ENCODE results near the gene MPV17. TPM values are rescaled to one million over a fixed set of nuclear protein-coding genes. Genes with fewer than 3 reads are reported as not detected.

MPV17 gene
- total and polyA plus RNA-seq, 2 of the 13 experiments (the other 11 are each of a cell fraction or from before 2014, with no cell fraction given) = 48.9 to 129 TPM

DNA sequence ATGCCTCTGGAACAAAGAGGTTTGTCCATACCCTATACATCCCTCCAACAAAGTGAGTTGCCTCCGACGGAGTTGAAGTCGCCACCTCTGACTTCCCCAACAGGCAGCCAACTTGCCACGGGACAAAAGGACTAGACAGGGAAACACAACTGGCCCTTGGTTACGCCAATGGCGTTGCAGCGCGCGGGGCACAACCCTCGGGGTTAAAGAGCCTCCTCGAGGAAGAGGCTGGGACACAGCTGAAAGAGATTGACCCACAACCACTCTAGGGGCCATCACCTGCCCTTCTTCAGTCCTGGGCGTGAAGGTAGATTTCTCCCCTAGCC, 33.1 kb upstream of the MPV17 start:
- Histone ChIP-seq H3K4me1 (ENCODE audit: insufficient read depth, low read length) (peaks cover 64% of the 10 kb centered on the region), H3K27me3 (ENCODE audit: control insufficient read depth in 1 of 2, insufficient read depth in 2 of 2, low read length in 2 of 2) (no peaks in the 10 kb centered on the region; a peak in 1 of 5 replicates), H3K27ac (ENCODE audit: extremely low read length, insufficient read depth, low read length) (peak overlapping the region; percentile 96), H3K4me2 (ENCODE audit: low read depth, low read length) (peak overlapping the region; percentile 90), H2AFZ (ENCODE audit: low read length) (no peak overlapping the region), H3K9me3 (ENCODE audit: low read length) (no peaks in the 10 kb centered on the region), H3K36me3 (replicated peaks in 1 of 2; ENCODE audit: control insufficient read depth in 1 of 2, insufficient read depth in 2 of 2, low read length in 2 of 2) (peaks cover 0 to 1% of the 10 kb centered on the region in 2 experiments; a peak in 1 of 5 replicates), H3K9ac (ENCODE audit: insufficient read depth, low read depth, low read length) (peak overlapping the region; percentile 99), H4K20me1 (ENCODE audit: insufficient read depth, low read length) (no peaks in the 10 kb centered on the region), H3K79me2 (ENCODE audit: insufficient read depth, low read length) (peaks cover 69% of the 10 kb centered on the region), H3K4me3 (replicated peaks in 1 of 3; ENCODE audit: insufficient read depth in 1 of 3, low read depth in 2 of 3, low read length in 3 of 3) (peak overlapping the region; percentile 72 to 91 (median 75))
- BruUV-seq (replicated peaks) = TSS peak; percentile 68
- 0% methylated on average over 12 of the region's 12 CpGs for WGBS (ENCODE audit: low lambda C conversion rate)
- POLR2A ChIA-PET = interaction anchor here (1.2 to 2.7 kb wide), 15 partner anchors 10 to 305 kb away, joined by 3 to 125 read pairs (median 5); partner anchors contain the start of genes AGBL5, CCDC121, EIF2B4 and GPN1
- CTCF ChIA-PET (ENCODE audit: low intra/inter-chr PET ratio, low total read pairs) = no interaction called here
- in situ Hi-C loops (cut with HindIII; ENCODE audit: extremely low pct_ligation_motif_present, low pct_unique_long_range_greater_than_20kb) (no loop called here), intact Hi-C loops (cut with micrococcal nuclease; ENCODE audit: unreplicated experiment) (loop anchor here (1.0 to 2.0 kb wide), 2 partner anchors 15 to 35 kb away; partner anchors contain the start of genes EIF2B4 and SNX17)
- ATAC-seq (peak; percentile 54), FAIRE-seq (peak; percentile 26), DNase-seq (ENCODE audit: low spot score) (peak; percentile 80)
- TF ChIP-seq, protein P1, sequence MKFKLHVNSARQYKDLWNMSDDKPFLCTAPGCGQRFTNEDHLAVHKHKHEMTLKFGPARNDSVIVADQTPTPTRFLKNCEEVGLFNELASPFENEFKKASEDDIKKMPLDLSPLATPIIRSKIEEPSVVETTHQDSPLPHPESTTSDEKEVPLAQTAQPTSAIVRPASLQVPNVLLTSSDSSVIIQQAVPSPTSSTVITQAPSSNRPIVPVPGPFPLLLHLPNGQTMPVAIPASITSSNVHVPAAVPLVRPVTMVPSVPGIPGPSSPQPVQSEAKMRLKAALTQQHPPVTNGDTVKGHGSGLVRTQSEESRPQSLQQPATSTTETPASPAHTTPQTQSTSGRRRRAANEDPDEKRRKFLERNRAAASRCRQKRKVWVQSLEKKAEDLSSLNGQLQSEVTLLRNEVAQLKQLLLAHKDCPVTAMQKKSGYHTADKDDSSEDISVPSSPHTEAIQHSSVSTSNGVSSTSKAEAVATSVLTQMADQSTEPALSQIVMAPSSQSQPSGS (CRISPR knock-in tag; IDR thresholded peaks at IDR 0.05) = no peak
- TF ChIP-seq, protein P2, sequence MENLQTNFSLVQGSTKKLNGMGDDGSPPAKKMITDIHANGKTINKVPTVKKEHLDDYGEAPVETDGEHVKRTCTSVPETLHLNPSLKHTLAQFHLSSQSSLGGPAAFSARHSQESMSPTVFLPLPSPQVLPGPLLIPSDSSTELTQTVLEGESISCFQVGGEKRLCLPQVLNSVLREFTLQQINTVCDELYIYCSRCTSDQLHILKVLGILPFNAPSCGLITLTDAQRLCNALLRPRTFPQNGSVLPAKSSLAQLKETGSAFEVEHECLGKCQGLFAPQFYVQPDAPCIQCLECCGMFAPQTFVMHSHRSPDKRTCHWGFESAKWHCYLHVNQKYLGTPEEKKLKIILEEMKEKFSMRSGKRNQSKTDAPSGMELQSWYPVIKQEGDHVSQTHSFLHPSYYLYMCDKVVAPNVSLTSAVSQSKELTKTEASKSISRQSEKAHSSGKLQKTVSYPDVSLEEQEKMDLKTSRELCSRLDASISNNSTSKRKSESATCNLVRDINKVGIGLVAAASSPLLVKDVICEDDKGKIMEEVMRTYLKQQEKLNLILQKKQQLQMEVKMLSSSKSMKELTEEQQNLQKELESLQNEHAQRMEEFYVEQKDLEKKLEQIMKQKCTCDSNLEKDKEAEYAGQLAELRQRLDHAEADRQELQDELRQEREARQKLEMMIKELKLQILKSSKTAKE (CRISPR knock-in tag; IDR thresholded peaks at IDR 0.05; ENCODE audit: borderline replicate concordance) = 0 out of 2 replicates have a peak, but pooled peaks have one; percentile 28
- TF ChIP-seq GPN1 (CRISPR knock-in tag; IDR thresholded peaks at IDR 0.05; ENCODE audit: borderline replicate concordance) = no peak
- TF ChIP-seq, protein P3, sequence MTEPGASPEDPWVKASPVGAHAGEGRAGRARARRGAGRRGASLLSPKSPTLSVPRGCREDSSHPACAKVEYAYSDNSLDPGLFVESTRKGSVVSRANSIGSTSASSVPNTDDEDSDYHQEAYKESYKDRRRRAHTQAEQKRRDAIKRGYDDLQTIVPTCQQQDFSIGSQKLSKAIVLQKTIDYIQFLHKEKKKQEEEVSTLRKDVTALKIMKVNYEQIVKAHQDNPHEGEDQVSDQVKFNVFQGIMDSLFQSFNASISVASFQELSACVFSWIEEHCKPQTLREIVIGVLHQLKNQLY (CRISPR knock-in tag; IDR thresholded peaks at IDR 0.05) = no peak
- TF ChIP-seq BHLHE40 (IDR thresholded peaks at IDR 0.05; ENCODE audit: low read length) = no peak
- TF ChIP-seq RFX3 (CRISPR knock-in tag; IDR thresholded peaks at IDR 0.05) = no peak
- TF ChIP-seq MAZ (IDR thresholded peaks at IDR 0.05; ENCODE audit: borderline replicate concordance, low read depth, low read length) = no peak
- TF ChIP-seq MAZ (CRISPR knock-in tag; IDR thresholded peaks at IDR 0.05; ENCODE audit: low read depth) = no peak
- TF ChIP-seq GABPA (IDR thresholded peaks at IDR 0.05; ENCODE audit: low read depth, low read length) = no peak
- TF ChIP-seq GABPA (CRISPR knock-in tag; IDR thresholded peaks at IDR 0.05; ENCODE audit: low read depth) = no peak
- TF ChIP-seq JUND (CRISPR knock-in tag; IDR thresholded peaks at IDR 0.05) = no peak
- no peak for TF ChIP-seq SP1 (IDR thresholded peaks at IDR 0.05)
- peak; percentile 12; the same call in 1 of the 2 replicates for TF ChIP-seq SP1 (CRISPR knock-in tag; IDR thresholded peaks at IDR 0.05)
- TF ChIP-seq, protein P4, sequence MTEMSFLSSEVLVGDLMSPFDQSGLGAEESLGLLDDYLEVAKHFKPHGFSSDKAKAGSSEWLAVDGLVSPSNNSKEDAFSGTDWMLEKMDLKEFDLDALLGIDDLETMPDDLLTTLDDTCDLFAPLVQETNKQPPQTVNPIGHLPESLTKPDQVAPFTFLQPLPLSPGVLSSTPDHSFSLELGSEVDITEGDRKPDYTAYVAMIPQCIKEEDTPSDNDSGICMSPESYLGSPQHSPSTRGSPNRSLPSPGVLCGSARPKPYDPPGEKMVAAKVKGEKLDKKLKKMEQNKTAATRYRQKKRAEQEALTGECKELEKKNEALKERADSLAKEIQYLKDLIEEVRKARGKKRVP (CRISPR knock-in tag; IDR thresholded peaks at IDR 0.05) = 0 out of 4 replicates have a peak, but pooled peaks of 1 of the 2 experiments have one; percentile 57
- TF ChIP-seq, protein P5, sequence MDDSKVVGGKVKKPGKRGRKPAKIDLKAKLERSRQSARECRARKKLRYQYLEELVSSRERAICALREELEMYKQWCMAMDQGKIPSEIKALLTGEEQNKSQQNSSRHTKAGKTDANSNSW (CRISPR knock-in tag; IDR thresholded peaks at IDR 0.05; ENCODE audit: borderline replicate concordance) = 0 out of 2 replicates have a peak, but pooled peaks have one; percentile 13
- TF ChIP-seq, protein P6, sequence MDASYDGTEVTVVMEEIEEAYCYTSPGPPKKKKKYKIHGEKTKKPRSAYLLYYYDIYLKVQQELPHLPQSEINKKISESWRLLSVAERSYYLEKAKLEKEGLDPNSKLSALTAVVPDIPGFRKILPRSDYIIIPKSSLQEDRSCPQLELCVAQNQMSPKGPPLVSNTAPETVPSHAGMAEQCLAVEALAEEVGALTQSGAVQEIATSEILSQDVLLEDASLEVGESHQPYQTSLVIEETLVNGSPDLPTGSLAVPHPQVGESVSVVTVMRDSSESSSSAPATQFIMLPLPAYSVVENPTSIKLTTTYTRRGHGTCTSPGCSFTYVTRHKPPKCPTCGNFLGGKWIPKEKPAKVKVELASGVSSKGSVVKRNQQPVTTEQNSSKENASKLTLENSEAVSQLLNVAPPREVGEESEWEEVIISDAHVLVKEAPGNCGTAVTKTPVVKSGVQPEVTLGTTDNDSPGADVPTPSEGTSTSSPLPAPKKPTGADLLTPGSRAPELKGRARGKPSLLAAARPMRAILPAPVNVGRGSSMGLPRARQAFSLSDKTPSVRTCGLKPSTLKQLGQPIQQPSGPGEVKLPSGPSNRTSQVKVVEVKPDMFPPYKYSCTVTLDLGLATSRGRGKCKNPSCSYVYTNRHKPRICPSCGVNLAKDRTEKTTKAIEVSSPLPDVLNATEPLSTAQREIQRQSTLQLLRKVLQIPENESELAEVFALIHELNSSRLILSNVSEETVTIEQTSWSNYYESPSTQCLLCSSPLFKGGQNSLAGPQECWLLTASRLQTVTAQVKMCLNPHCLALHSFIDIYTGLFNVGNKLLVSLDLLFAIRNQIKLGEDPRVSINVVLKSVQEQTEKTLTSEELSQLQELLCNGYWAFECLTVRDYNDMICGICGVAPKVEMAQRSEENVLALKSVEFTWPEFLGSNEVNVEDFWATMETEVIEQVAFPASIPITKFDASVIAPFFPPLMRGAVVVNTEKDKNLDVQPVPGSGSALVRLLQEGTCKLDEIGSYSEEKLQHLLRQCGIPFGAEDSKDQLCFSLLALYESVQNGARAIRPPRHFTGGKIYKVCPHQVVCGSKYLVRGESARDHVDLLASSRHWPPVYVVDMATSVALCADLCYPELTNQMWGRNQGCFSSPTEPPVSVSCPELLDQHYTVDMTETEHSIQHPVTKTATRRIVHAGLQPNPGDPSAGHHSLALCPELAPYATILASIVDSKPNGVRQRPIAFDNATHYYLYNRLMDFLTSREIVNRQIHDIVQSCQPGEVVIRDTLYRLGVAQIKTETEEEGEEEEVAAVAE (CRISPR knock-in tag; IDR thresholded peaks at IDR 0.05; ENCODE audit: borderline replicate concordance) = no peak

Measured in HepG2 (cell line).